Activated naive CD4-positive, alpha-beta T cell treated with anti-CD3 and anti-CD28 coated beads, Interleukin-2, amount 10 ng/mL, durations not matched to agents 7 days and 5 days (primary cell): ENCODE data around the gene BCAR3.
"Not testable (repeated sequence)": the region's sequence is repeated elsewhere in the genome, so short reads cannot be mapped to it uniquely, and the experiment has no call there.

Experiments used
- CTCF ChIA-PET: fragments of 350-600 bp; sonication (Branson Sonifier 250); formaldehyde crosslinking; loops from one replicate; lab custom pipeline; 2021; ENCODE audit warnings: antibody characterized with exemption; lab: Charles Lee
- DNase-seq: peaks from one replicate; pipeline ENCODE4 v3.0.0-alpha.2; 2020
- H3K27ac Mint-ChIP-seq: one replicate; pipeline ENCODE4 v1.8.0; 2021; ENCODE audit warnings: mild to moderate bottlenecking, moderate library complexity, mixed read lengths
- H3K27me3 Mint-ChIP-seq: one replicate; pipeline ENCODE4 v1.8.0; 2021; ENCODE audit warnings: mild to moderate bottlenecking, mixed read lengths
- H3K36me3 Mint-ChIP-seq: one replicate; pipeline ENCODE4 v1.8.0; 2021; ENCODE audit warnings: mixed read lengths
- H3K4me1 Mint-ChIP-seq: one replicate; pipeline ENCODE4 v1.8.0; 2021; ENCODE audit warnings: mixed read lengths
- H3K4me3 Mint-ChIP-seq: one replicate; pipeline ENCODE4 v1.8.0; 2021; ENCODE audit warnings: mild to moderate bottlenecking, moderate library complexity, mixed read lengths
- H3K9me3 Mint-ChIP-seq: one replicate; pipeline ENCODE4 v1.8.0; 2021; ENCODE audit warnings: mixed read lengths

BCAR3 gene

GRCh38 chr1:93699503-93700168, 18.0 kb upstream of the BCAR3 start:
- CTCF ChIA-PET, result interaction anchor here (0.5 kb wide), 1 partner anchor 480 kb away, joined by 3 read pairs; no protein-coding TSS in a partner anchor
- Mint-ChIP-seq H3K27me3 (peaks cover 6% of the 10 kb centered on the region), H3K9me3 (no peaks in the 10 kb centered on the region), H3K4me3 (no peak overlapping the region), H3K36me3 (no peaks in the 10 kb centered on the region), H3K4me1 (peaks cover 2% of the 10 kb centered on the region), H3K27ac (no peak overlapping the region)
- no peak for DNase-seq

- H3K27me3 Mint-ChIP-seq, result peaks cover 6% of the 10 kb centered on the region
- no peak overlapping the region for H3K4me3 Mint-ChIP-seq
- H3K9me3 Mint-ChIP-seq, result no peaks in the 10 kb centered on the region
- no peak for DNase-seq
- H3K36me3 Mint-ChIP-seq, result no peaks in the 10 kb centered on the region
- peaks cover 2% of the 10 kb centered on the region for H3K4me1 Mint-ChIP-seq
- H3K27ac Mint-ChIP-seq, result no peak overlapping the region
- CTCF ChIA-PET, result interaction anchor here (0.5 kb wide), 1 partner anchor 481 kb away, joined by 3 read pairs; no protein-coding TSS in a partner anchor
These were observed 17.4 kb upstream of the BCAR3 start for GRCh38 chr1:93699049-93699384.

- CTCF ChIA-PET, result interaction anchor here (0.5 kb wide), 1 partner anchor 481 kb away, joined by 3 read pairs; no protein-coding TSS in a partner anchor
- no peak for DNase-seq
- Mint-ChIP-seq H3K27ac (no peak overlapping the region), H3K9me3 (no peaks in the 10 kb centered on the region), H3K27me3 (peaks cover 6% of the 10 kb centered on the region), H3K4me3 (no peak overlapping the region), H3K36me3 (no peaks in the 10 kb centered on the region), H3K4me1 (peaks cover 2% of the 10 kb centered on the region)
These were observed 16.9 kb upstream of the BCAR3 start for GRCh38 chr1:93698329-93699048.

- H3K4me3 Mint-ChIP-seq, H3K4me1 Mint-ChIP-seq, H3K36me3 Mint-ChIP-seq, DNase-seq, H3K9me3 Mint-ChIP-seq, CTCF ChIA-PET, H3K27me3 Mint-ChIP-seq, H3K27ac Mint-ChIP-seq: not testable (repeated sequence)
These were observed 15.9 kb upstream of the BCAR3 start for GRCh38 chr1:93697566-93697965.

- no peak for DNase-seq
- no peak overlapping the region for H3K4me3 Mint-ChIP-seq
- peaks cover 3% of the 10 kb centered on the region for H3K4me1 Mint-ChIP-seq
- CTCF ChIA-PET, result no interaction called here
- peaks cover 6% of the 10 kb centered on the region for H3K27me3 Mint-ChIP-seq
- H3K27ac Mint-ChIP-seq, result no peak overlapping the region
- H3K9me3 Mint-ChIP-seq, result no peaks in the 10 kb centered on the region
- no peaks in the 10 kb centered on the region for H3K36me3 Mint-ChIP-seq
These were observed 13.9 kb upstream of the BCAR3 start for GRCh38 chr1:93695411-93696005.

GRCh38 chr1:93694819-93695218, 13.2 kb upstream of the BCAR3 start:
- Mint-ChIP-seq H3K9me3 (no peaks in the 10 kb centered on the region), H3K27ac (no peak overlapping the region), H3K4me3 (no peak overlapping the region), H3K36me3 (no peaks in the 10 kb centered on the region), H3K27me3 (peaks cover 6% of the 10 kb centered on the region), H3K4me1 (peaks cover 3% of the 10 kb centered on the region)
- CTCF ChIA-PET, result no interaction called here
- no peak for DNase-seq

GRCh38 chr1:93694039-93694438, 12.4 kb upstream of the BCAR3 start:
- peaks cover 6% of the 10 kb centered on the region for H3K27me3 Mint-ChIP-seq
- CTCF ChIA-PET, result interaction anchor here (0.6 to 2.3 kb wide), 3 partner anchors 14 to 776 kb away, joined by 3 to 5 read pairs (median 4); no protein-coding TSS in a partner anchor
- no peak overlapping the region for H3K27ac Mint-ChIP-seq
- H3K36me3 Mint-ChIP-seq, result no peaks in the 10 kb centered on the region
- no peak for DNase-seq
- no peaks in the 10 kb centered on the region for H3K9me3 Mint-ChIP-seq
- peaks cover 3% of the 10 kb centered on the region for H3K4me1 Mint-ChIP-seq
- H3K4me3 Mint-ChIP-seq, result no peak overlapping the region

GRCh38 chr1:93692983-93693591, 11.4 kb upstream of the BCAR3 start:
- peaks cover 5% of the 10 kb centered on the region for H3K27me3 Mint-ChIP-seq
- H3K27ac Mint-ChIP-seq, result peak overlapping the region; percentile 81
- DNase-seq, result peak; percentile 50
- peaks cover 3% of the 10 kb centered on the region for H3K4me1 Mint-ChIP-seq
- no peaks in the 10 kb centered on the region for H3K36me3 Mint-ChIP-seq
- no peak overlapping the region for H3K4me3 Mint-ChIP-seq
- H3K9me3 Mint-ChIP-seq, result no peaks in the 10 kb centered on the region
- CTCF ChIA-PET, result interaction anchor here (0.7 to 2.3 kb wide), 6 partner anchors 11 to 389 kb away, joined by 3 to 5 read pairs (median 3); no protein-coding TSS in a partner anchor

GRCh38 chr1:93692451-93692861, 10.8 kb upstream of the BCAR3 start:
- no peaks in the 10 kb centered on the region for H3K9me3 Mint-ChIP-seq
- no peak for DNase-seq
- H3K4me1 Mint-ChIP-seq, result peaks cover 3% of the 10 kb centered on the region
- CTCF ChIA-PET, result interaction anchor here (0.7 to 2.3 kb wide), 5 partner anchors 10 to 388 kb away, joined by 3 to 5 read pairs (median 4); partner anchors contain the start of gene BCAR3
- no peak overlapping the region for H3K27ac Mint-ChIP-seq
- H3K4me3 Mint-ChIP-seq, result no peak overlapping the region
- no peaks in the 10 kb centered on the region for H3K36me3 Mint-ChIP-seq
- peaks cover 5% of the 10 kb centered on the region for H3K27me3 Mint-ChIP-seq

GRCh38 chr1:93692026-93692425, 10.4 kb upstream of the BCAR3 start:
- CTCF ChIA-PET, result interaction anchor here (0.7 to 2.3 kb wide), 5 partner anchors 10 to 388 kb away, joined by 3 to 5 read pairs (median 4); partner anchors contain the start of gene BCAR3
- DNase-seq, result no peak
- no peak overlapping the region for H3K27ac Mint-ChIP-seq

GRCh38 chr1:93690921-93691789, 9.5 kb upstream of the BCAR3 start:
- Mint-ChIP-seq H3K9me3 (no peaks in the 10 kb centered on the region), H3K27me3 (peaks cover 5% of the 10 kb centered on the region), H3K4me1 (peaks cover 3% of the 10 kb centered on the region), H3K27ac (no peak overlapping the region), H3K36me3 (no peaks in the 10 kb centered on the region), H3K4me3 (no peak overlapping the region)
- CTCF ChIA-PET, result interaction anchor here (1.2 to 1.9 kb wide), 3 partner anchors 9 to 123 kb away, joined by 3 to 5 read pairs (median 4); partner anchors contain the start of gene BCAR3
- DNase-seq, result no peak

More at GRCh38 chr1:93692026-93692425, 10.4 kb upstream of the BCAR3 start:
- Mint-ChIP-seq H3K36me3 (no peaks in the 10 kb centered on the region), H3K27me3 (peaks cover 5% of the 10 kb centered on the region), H3K9me3 (no peaks in the 10 kb centered on the region), H3K4me1 (peaks cover 3% of the 10 kb centered on the region), H3K4me3 (no peak overlapping the region)

GRCh38 chr1:93690341-93690740, 8.7 kb upstream of the BCAR3 start:
- H3K27me3 Mint-ChIP-seq, result peaks cover 5% of the 10 kb centered on the region
- no peaks in the 10 kb centered on the region for H3K9me3 Mint-ChIP-seq

More at GRCh38 chr1:93690341-93690740, 8.7 kb upstream of the BCAR3 start:
- Mint-ChIP-seq H3K4me1 (peaks cover 3% of the 10 kb centered on the region), H3K4me3 (no peak overlapping the region), H3K27ac (no peak overlapping the region), H3K36me3 (no peaks in the 10 kb centered on the region)
- CTCF ChIA-PET, result no interaction called here
- DNase-seq, result no peak
